HPDE6-E6E7 (cell line): ENCODE results near the gene RAD51B.
A peak's percentile ranks its signal among the peaks of the same experiment; 100 is the strongest.

Experiments used
- DNase-seq: peaks from one replicate; pipeline ENCODE4 v3.0.0; 2011; ENCODE audit warnings: missing footprints; ENCODE audit errors: extremely low spot score

Gene RAD51B

GRCh38 chr14:68665792-68666204 is 846.2 kb downstream of the RAD51B start:
- no peak for DNase-seq

- no peak for DNase-seq
Observed at GRCh38 chr14:68666236-68666635, 846.7 kb downstream of the RAD51B start.

- no peak for DNase-seq
Observed at GRCh38 chr14:68666899-68667298, 847.3 kb downstream of the RAD51B start.

- no peak for DNase-seq
Observed at GRCh38 chr14:68667313-68667791, 847.8 kb downstream of the RAD51B start.

GRCh38 chr14:68668028-68668427 is 848.4 kb downstream of the RAD51B start:
- no peak for DNase-seq

- no peak for DNase-seq
Observed at GRCh38 chr14:68668531-68668930, 849.0 kb downstream of the RAD51B start.

- DNase-seq: no peak
Observed at GRCh38 chr14:68669111-68669511, 849.5 kb downstream of the RAD51B start.

GRCh38 chr14:68669603-68670358 is 850.2 kb downstream of the RAD51B start:
- DNase-seq: no peak

- DNase-seq: no peak
Observed at GRCh38 chr14:68670359-68670715, 850.8 kb downstream of the RAD51B start.

- no peak for DNase-seq
Observed at GRCh38 chr14:68671909-68672308, 852.3 kb downstream of the RAD51B start.

- no peak for DNase-seq
Observed at GRCh38 chr14:68672609-68673285, 853.2 kb downstream of the RAD51B start.

GRCh38 chr14:68673464-68673863 is 853.9 kb downstream of the RAD51B start:
- DNase-seq: no peak

- DNase-seq: no peak
Observed at GRCh38 chr14:68674538-68675232, 855.1 kb downstream of the RAD51B start.

GRCh38 chr14:68675233-68675577 is 855.6 kb downstream of the RAD51B start:
- no peak for DNase-seq

- peak; percentile 89 for DNase-seq
Observed at GRCh38 chr14:68676511-68676943, 856.9 kb downstream of the RAD51B start.

GRCh38 chr14:68677476-68677875 is 857.9 kb downstream of the RAD51B start:
- peak; percentile 50 for DNase-seq

GRCh38 chr14:68677901-68678300 is 858.3 kb downstream of the RAD51B start:
- no peak for DNase-seq

GRCh38 chr14:68678471-68678870 is 858.9 kb downstream of the RAD51B start:
- DNase-seq: no peak

- DNase-seq: no peak
Observed at GRCh38 chr14:68679301-68679700, 859.7 kb downstream of the RAD51B start.

- DNase-seq: no peak
Observed at GRCh38 chr14:68679746-68680467, 860.3 kb downstream of the RAD51B start.

GRCh38 chr14:68680541-68681051 is 861.0 kb downstream of the RAD51B start:
- DNase-seq: no peak
